Activated CD4-positive, alpha-beta T cell treated with anti-CD3 and anti-CD28 coated beads for 4 hours (primary cell): Measurements from ENCODE around the gene WLS.
"Not testable (repeated sequence)": the region's sequence is repeated elsewhere in the genome, so short reads cannot be mapped to it uniquely, and the experiment has no call there.

Experiments
- DNase-seq, 2 donors: peaks; one replicate each; pipeline ENCODE4 v3.0.0-alpha.2; 2020

WLS gene

DNA sequence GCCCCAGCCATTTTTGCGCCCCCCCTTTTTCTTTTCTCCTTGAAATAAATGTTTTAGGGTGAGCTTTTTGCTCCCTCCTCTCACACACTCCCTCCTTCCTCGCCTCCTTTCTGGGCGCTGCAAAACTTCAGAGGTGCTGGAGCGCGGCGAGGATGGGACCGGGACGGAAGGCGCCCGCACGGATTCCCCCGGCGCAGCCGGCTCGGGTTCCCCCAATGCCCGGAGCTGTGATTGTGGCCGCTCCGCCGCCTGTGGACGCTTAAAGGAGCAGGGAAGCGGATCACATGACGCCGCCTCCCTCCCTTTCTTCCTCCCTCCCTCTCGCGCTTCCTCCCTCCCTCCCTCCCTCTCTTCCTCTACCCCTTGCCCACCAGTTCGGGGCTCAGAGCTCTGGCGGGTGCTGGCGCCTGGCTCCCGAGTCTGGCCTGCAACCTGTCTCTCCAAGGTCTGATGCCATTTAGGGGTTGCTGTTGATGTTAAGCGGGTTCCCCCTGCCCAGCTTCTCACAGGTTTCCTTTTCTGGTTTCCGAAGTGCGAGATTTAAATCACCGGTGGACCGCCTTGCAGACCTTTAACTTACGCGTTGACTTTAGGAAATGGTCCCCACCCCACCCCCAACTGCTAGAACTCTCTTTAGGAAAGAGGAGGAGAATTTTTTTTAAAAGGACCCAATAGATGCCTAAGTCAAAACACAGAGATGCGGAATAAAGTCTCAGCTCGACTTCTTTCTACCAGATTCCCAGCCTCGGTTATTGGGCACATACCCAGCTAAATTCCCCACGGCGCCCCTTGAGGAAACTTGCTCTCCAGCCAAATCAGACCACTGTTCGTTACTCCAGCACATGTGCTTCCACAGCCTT is at the start of gene WLS:
WLS (minus strand) TSS at position 235 of the 860 bp plus-strand sequence; CDS start at position 11, 224 bp downstream.
- DNase-seq = no peak

DNA sequence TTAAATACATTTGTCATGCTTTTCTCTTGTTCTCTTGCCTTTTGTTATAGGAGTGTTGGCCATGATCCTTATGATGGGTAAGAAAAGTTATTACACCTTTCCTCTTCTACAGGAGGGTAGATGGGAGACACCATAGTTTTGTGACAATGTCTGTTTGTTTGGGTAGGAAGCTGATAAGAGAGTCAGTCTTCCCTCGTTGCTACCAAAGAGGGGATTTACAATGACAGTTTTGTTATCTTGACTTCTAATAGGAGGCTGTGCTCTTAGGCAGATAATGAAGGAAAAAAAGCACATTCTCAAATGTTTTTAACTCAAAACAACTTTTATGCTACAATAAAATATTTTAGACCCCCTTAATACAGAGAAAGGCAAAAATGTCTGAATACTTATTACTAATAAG is 48.0 kb upstream of the WLS start:
- DNase-seq = no peak

DNA sequence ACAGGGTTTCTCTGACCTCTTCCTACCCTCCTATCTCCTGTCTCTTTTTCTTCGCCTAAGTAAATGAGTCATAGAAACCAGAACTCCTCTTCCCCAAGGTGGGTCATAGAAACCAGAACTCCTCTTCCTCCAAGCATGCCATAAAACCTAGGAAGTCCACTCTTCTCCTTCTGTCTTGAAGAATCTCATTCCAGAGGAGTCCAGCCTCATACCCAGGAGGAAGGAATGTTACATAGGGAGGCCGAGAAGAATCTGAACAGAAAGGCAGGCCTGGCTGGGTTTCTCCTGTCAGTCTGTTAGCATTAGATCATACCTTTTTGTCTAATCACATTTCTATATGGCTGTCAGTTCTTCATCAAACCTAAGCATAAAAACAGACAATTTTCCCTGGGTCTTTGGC is 47.5 kb upstream of the WLS start:
- DNase-seq = no peak

DNA sequence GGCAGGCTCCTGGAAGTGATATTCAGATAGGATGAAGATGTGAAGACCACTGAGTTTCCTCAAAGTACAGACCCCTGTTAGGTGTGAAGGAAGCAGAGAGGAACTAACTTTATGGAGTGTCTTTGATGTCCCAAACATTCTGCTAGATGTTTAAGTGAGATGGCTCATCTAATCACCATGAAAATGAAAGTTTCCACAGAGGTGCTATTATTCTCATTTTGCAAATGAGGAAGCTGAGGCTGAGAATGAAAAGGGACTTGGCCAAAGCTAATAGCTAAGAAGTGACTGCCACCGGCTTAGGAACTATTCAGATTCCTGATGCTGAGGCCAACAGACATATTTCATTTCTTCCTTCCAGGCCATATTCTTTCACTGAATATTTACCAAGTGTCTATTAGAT is 45.9 kb upstream of the WLS start:
- DNase-seq = no peak

DNA sequence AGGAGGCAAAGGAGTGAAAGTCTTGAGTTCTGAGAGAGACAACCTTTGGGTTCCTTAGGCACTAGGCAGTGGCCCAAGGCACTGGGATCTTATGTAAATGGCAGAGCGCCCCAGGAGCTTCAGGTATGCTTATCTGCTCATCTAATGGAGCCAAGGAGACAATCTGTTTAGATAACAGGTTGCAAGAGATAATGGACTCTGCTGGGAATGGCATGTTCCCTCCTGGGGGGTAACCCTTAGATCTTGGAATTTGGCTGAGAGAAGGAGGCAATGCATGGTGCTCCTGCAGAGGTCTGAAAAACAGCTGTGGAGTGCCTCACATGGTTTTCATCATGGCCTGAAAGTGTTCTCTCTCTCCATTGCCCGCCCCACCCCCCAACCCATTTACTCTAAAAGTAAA is 44.1 kb upstream of the WLS start:
- DNase-seq = no peak

DNA sequence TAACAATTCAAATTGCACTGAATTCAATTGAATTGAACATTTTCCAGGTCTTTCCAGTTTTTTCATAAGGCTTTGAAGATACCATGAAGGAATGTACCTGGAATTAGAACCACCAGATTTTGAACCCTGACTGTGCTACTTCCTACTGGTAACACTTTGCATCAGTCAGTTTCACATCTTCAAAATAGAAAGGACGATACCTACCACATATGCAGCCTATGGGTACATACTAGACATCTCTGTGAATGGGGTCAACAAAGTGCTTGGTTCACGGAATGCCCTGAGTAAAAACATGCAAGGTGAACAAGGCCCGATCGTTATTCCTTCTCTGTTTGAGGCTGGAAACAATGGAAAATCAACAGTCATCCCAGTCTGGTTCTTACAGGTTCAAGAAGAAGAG is 41.2 kb upstream of the WLS start:
- DNase-seq = no peak

DNA sequence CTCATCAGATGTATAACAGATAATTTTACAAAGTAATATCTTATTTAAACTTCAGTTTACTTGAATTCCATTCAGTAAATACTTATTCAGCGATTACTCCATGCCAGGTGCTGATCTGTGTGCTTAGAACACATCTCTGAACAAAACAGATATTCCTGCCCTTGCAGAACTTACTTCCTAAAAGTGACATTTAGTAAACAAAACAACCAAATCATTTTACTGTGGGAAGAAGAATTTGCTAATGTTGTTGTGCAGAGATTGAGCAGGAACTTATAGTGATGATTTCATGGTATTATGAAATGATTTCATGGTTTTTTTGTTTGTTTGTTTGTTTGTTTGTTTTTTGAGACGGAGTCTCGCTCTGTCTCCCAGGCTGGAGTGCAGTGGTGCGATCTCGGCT is 39.3 kb upstream of the WLS start:
- DNase-seq = no peak

DNA sequence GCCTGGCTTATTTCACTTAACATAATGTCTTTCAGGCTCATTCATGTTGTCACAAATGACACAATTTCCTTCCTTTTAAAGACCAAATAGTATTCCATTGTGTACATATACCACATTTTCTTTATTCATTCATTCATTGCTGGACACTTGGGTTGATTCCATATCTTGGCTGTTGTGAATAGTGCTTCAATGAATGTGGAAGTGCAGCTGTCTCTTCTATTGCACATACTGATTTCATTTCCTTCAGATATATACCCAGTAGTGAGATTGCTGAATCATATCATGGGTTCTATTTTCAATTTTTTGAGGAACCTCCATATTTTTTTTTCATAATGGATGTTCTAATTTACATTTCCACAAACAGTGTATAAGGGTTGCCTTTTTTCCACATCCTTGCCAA is 38.6 kb upstream of the WLS start:
- no peak for DNase-seq

DNA sequence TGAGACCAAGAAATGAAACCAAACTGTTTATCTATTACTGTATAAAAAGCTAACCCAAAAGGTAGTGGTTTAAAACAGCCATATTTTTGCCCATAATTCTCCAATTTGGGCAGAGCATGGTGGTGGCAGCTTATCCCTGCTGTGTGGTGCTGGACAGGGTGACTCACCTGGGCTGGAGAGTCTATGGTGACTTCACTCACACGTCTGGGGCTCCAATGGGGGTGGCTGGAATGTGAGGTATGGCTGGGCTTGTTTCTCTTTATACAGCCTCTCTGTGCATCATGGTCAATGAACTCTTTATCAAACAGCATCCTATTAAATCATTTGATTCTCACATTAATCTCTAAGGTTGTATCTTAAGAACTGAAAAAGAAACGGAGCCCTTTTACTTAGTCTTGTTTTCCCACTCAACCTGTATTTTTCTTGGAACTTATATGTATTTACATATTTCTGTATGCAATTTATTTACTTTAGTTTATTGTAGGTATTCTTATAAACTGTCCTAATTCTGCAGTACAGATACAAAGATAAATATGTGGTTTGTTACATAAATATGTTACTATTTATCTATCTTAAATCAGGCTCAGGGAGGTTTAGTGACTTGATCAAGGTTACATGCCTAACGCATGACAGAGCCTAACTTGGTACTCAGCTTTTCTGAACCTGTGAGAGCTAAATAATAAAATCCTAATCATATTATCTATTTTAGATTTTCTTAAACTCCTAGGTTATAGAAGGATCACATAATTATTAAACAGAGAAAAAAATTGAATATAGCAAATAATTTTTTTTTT is 37.5 kb upstream of the WLS start:
- DNase-seq = no peak

DNA sequence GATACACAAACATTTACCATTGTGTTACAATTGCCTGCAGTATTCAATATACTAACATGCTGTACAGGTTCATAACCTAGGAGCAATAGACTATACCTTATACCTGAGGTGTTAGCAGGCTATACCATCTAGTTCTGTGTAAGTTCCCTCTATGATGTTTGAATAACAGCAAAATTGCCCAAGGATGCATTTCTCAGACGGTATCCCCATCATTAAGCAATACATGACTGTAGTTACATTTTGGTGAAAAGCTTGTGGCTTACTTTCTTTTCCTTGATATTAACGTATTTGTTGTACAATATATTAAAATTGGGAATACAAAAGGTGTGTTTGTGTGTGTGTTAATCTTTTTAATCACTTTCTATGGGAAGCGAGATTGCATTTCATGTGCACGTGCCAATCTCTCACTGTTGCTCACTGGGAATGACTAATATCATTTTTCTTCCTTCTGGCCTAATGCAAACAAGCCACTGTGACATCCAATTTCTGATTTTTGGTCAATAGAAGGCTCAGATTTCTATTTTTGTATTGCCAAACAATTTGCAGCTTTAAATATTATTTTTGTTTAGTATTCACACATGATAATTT is 36.7 kb upstream of the WLS start:
- no peak for DNase-seq

DNA sequence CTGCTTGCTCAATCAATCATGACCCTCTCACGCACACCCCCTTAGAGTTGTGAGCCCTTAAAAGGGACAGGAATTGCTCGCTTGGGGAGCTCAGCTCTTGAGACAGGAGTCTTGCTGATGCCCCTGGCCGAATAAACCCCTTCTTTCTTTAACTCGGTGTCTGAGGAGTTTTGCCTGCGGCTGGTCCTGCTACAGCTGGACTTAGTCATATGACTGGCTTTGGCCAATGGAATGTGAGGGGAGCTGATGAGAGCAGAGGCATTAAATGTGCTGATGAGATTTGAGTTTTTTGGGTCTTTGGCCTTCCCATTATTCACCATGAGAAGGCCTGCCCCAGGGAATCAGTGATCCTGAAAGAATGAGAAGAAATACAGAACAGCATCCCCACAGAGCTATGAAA is 24.5 kb upstream of the WLS start:
- DNase-seq = not testable (repeated sequence)

DNA sequence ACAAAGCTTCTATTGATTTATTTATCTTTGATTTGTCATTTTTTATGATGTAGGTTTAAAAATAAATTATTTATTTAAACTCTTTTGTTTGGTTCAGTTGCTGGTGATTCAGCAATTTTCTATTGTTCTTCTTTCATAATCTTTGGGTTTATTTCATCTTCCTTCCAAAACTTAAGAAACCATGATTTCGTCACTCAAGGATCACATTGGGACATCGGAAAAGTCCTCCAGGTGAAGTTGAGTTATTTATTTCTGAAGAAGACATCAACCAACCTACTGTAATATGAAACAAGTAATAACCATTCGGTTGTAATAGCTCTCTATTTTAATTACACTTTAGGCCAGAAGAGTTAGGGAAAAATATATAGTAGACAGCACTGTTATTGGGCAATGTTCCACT is 23.0 kb upstream of the WLS start:
- DNase-seq = no peak

DNA sequence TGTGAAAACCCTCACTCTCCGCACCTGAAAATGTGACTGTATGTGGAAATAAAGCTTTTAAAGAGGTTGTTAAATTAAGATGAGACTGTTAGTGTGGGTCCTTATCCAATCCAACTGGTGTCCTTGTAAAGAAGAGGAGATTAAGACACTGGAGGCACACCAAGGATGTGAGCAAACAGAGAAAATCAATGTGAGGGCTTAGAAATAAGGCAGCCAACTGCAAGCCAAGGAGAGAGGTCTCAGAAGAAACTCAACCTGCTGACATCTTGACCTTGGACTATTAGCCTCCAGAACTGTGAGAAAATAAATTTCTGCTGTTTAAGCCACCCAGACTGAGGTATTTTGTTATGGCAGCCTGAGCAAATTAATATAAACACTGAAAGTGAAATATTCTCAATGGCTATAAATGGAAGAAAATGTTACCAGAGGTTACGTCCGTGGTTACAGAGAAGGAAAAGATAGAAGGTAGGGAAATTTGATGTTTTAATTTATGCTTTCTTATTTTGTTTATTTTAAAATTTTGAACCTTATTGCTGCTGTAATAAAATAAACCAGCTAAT is 22.4 kb upstream of the WLS start:
- no peak for DNase-seq

DNA sequence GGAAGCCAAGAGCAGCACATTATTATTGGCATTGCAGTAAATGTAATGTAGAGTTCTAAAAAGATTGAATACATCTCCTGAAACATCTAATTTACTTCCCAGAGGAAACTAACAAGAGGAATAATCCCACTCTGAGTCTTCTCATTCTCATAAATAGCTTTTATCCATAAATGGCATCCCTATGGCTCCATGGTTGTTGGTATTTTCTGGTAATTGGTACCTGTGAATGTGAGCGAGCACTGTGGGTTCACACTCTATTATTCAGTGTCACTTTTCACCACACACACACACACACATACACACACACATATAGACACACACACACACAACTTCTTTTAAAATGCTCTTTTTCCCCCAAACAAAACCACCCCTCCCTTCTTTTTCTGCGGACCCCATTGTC is 4.7 kb upstream of the WLS start:
- DNase-seq = no peak

DNA sequence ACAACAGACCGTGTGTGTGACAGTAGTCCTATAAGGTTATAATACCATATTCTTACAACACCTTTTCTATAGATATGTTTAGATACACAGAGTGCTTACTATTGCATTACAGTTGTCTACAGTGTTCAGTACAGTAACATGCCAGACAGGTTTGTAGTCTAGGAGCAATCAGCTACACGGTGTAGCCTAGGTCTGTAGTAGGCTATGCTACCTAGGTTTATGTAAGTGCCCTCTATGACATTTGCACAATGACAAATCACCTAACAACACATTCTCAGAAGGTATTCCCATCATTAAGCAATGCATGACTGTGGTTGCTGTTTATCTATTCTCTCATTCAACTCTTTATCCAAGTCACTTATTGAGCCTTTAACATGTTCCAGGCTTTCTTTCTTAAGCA is 1.8 kb upstream of the WLS start:
- no peak for DNase-seq

DNA sequence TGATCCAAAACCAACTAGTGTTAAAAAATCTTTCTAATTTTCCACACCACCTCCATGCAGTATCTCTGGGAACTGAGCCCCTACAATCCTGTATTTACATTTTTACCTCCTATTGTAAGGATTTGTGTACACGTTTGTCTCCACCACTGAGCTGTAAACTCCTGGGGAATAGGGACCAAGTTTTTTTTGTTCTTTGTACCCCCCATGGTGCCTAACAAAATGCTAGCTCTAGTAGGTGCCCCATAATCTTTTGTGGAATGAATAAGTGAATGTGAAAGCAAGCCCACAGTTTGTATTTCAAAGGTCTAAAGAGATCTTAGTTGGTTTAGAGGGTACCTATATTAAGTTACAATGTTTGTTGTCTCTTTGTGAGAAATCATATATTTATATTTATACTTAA is 879 bp upstream of the WLS start:
- no peak for DNase-seq

DNA sequence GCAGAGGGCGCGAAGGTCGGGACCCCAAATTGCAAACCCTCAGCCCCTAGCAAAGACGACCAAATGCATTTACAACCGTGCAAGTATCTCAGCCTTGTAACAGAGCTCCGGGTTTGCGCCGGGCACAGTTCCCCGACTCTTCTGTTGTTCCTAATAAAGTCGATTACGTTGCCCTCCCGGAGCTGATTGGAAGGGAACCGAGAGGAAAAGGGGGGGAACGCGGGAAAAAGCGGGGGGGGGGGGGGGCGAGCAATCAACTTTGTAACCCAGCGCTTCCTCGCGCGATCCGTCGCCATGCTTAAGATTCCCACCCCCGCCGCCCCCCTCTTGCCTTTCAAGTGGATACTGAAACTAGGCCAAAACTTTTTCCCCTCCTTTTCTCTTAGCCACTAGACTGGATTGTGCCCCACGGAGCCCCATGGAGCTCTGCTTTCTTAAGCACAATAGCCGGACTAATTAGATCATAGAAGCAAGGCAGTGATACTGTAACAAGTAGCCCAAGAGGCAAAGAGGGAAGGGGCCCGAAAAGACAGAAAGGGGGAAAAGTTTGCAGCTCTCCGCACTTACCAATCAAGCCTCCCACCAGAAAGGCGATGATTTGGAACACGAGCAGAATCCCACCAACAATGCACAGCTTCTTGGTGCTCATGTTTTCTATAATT is 565 bp downstream of the WLS start:
- DNase-seq = no peak

DNA sequence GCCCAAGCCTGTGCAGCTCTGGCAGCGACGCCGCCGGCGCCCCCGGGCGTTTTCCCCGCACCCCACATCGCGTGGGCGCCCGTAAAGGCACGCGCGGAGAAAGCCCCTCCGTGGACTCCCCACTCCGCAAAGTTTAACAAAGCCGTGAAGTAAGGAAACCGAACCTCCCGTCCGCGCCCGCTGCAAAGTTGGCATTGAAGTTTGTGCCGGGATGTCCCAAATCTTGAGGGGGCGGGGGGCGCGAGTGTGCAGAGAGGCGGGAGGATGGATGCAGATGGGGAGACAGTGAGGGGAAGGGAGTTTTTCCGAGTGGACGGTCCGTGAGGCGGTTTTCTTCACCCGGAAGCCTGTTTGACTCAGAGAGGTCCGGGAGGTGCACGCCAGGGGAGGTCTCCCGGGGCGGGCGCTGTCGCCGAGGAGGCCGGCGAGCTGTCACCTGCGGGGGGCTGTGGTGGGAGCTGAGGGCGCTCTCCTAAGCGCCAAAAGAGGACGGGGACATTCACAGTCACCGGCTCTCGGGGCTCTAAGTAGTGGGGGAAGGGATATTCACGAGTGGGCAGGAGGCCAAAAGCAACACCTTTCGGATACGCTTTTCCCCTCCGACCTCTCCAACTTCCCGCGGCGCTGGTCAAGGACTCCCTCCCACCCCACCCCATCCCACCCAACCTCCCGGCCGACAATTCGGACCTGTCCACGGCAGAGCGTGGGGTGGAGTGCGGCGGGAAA is 1.3 kb downstream of the WLS start:
- DNase-seq = no peak

DNA sequence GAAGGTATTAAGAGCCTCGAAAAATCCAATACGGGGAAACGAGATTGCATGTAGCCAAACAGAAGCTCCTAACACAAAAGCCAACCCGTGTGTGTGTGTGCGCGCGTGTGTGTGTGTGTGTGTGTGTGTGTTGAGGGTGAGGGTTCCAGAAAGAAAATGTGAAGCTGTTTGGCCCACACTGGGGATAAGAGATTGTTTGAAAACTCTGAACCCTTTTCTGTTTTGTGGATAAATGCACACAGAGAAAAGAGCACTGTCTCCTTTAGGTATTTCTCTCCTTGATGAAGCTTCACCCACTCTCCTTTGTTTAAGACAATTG is 1.9 kb downstream of the WLS start:
- DNase-seq = no peak

DNA sequence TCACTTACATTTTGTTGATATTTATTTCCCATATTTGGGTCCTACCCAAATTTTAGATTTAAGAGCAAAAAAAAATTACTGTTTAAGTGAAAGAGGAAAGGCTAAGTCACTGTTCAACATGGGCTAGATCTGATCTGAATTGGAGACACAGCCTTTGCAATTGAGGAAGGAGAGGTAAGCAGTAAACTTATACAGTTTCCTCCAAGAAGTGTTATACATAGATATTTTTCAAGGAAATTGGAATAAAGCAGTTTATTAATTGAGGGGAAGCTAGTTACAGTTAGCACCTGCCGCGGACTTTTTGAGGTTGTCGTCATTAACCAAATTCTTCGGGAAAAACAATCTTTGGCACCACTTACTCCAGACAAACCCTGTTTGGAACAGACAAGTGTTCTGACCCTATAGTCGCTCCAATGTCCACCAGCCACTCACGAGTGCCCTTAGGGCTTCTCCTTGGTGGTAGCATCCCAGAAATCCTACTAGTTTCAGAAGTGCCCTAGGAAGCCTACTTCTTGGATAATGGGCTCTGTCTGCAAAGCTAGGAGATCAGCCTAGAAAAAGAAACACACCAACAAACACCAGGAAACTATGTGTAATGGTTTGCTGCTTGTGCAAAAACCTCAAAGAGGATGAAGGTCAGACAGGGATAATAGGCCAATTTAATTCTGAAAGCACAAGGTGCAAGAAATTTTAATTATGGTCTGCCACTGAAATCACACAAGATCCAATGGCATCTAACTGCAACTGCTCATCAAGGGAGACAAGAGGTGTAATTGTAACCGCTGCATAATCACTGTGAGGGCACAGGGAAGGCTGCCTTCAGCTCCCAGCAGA is 2.5 kb downstream of the WLS start:
- DNase-seq = no peak

DNA sequence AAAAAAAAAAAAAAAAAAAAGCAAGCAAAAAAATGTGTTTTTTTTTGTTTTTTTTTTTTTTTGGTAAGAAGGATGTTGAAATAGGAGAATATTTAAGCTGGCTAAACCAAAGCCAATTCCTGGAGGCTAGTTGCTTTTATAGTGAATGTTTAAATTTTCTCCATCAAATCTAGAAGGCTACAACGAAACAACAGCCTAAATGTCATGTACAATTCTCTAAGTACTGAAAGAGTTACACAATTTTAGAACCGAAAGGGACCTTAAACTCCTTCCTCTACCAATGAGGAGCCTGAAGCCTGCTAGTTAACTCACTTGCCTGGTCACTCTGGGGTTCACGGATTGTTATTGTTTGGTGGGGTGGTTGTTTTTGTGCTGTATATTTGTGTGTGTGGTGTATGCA is 3.5 kb downstream of the WLS start:
- no peak for DNase-seq

DNA sequence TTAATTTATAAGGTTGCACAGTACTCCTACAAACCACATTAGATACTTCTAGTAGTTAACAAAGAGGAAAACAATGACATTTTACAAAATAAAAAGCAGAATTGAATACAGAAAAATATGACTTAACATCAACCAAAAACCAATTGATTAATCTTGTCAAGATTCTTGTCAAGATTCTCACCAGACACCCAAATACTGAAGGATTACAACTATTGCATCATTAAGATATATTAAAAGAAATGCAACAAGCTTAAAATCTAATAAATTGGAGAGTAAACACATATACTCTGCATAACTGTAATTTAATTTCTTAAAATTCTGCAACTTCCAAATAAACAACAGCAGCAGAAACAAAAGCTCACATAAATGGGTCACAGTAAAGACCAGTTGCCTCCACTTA is 4.7 kb downstream of the WLS start:
- no peak for DNase-seq
